Progenitor cell of endocrine pancreas (in vitro differentiated cells): Measurements from ENCODE around the gene GPER1. TPM values are rescaled to one million over a fixed set of nuclear protein-coding genes. Genes with fewer than 3 reads are reported as not detected.

Experiments used
- DNase-seq: peaks from one replicate; pipeline ENCODE4 v3.0.0; 2021; ENCODE audit warnings: low spot score; ENCODE audit not compliant: unreplicated experiment
- H3K27ac Mint-ChIP-seq: 2 replicates; pipeline ENCODE4 v1.8.0; 2021; ENCODE audit warnings: mild to moderate bottlenecking, moderate library complexity, mixed read lengths
- H3K27me3 Mint-ChIP-seq: 2 replicates; pipeline ENCODE4 v1.8.0; 2021; ENCODE audit warnings: mixed read lengths
- H3K36me3 Mint-ChIP-seq: 2 replicates; pipeline ENCODE4 v1.8.0; 2022; ENCODE audit warnings: mixed read lengths; ENCODE audit not compliant: insufficient read depth
- H3K4me1 Mint-ChIP-seq: 2 replicates; pipeline ENCODE4 v1.8.0; 2021; ENCODE audit warnings: low read depth, mixed read lengths
- H3K4me3 Mint-ChIP-seq: 2 replicates; pipeline ENCODE4 v1.8.0; 2021; ENCODE audit warnings: low read depth, mild to moderate bottlenecking, moderate library complexity, mixed read lengths
- H3K9me3 Mint-ChIP-seq: 2 replicates; pipeline ENCODE4 v1.8.0; 2021; ENCODE audit warnings: low read depth, mixed read lengths
- total RNA-seq: library from RNA; stranded (reverse); gene quantifications from 2 replicates; pipeline ENCODE4 v1.2.1, GENCODE V29; 2021
- TF ChIP-seq, protein P1 (sequence below): fragments of 200-600 bp; sonication (generic); IDR thresholded peaks from one replicate; pipeline ENCODE4 v1.5.0; 2021; ENCODE audit warnings: antibody characterized with exemption, mild to moderate bottlenecking; ENCODE audit not compliant: unreplicated experiment

The GPER1 gene
- total RNA-seq, 1 donor from 2014 or later = 0.50 TPM

DNA sequence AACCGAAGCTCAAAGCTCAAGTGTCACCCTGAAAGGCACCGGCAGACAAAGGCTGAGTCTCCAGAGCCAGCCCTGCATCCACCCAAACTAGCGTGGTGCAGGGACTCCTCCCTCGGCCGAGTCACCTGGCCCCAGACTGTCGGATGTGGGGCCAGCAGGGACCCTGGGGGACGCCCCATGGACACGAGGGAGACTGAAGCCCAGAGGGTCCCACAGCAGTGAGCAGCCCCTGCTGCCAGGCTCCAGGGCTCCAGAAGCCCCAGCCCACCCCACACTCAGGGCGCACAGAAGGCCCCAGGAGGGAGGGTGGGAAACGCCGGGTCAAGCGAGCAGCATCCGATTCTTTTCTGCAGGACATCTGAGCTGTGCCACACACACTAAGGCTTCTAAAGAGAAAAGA, 23.3 kb upstream of the GPER1 start:
- no peak for DNase-seq
- Mint-ChIP-seq H3K4me1 (peaks cover 10% of the 10 kb centered on the region), H3K9me3 (no peaks in the 10 kb centered on the region), H3K4me3 (no peak overlapping the region), H3K27ac (no peak overlapping the region), H3K27me3 (peaks cover 8% of the 10 kb centered on the region), H3K36me3 (peaks cover 3% of the 10 kb centered on the region)
- TF ChIP-seq, protein P1, sequence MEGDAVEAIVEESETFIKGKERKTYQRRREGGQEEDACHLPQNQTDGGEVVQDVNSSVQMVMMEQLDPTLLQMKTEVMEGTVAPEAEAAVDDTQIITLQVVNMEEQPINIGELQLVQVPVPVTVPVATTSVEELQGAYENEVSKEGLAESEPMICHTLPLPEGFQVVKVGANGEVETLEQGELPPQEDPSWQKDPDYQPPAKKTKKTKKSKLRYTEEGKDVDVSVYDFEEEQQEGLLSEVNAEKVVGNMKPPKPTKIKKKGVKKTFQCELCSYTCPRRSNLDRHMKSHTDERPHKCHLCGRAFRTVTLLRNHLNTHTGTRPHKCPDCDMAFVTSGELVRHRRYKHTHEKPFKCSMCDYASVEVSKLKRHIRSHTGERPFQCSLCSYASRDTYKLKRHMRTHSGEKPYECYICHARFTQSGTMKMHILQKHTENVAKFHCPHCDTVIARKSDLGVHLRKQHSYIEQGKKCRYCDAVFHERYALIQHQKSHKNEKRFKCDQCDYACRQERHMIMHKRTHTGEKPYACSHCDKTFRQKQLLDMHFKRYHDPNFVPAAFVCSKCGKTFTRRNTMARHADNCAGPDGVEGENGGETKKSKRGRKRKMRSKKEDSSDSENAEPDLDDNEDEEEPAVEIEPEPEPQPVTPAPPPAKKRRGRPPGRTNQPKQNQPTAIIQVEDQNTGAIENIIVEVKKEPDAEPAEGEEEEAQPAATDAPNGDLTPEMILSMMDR = no peak

DNA sequence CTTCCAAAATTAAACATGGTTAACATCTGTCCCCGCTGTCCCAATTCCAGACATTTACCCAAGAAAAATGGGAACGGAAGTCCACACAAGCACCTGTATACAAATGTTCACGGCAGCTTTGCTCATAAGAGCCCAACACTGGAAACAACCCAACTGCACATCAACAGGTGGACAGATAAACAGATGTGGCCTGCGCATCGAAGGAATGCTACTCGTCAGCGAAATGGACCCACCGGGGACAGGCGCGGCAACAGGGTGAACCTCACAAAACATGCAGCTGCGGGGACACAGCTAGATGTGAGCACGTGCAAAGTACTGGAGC, 22.7 kb upstream of the GPER1 start:
- peaks cover 3% of the 10 kb centered on the region for H3K36me3 Mint-ChIP-seq
- peaks cover 8% of the 10 kb centered on the region for H3K27me3 Mint-ChIP-seq
- TF ChIP-seq, protein P1 = no peak
- peaks cover 9% of the 10 kb centered on the region for H3K4me1 Mint-ChIP-seq
- DNase-seq = no peak
- no peak overlapping the region for H3K4me3 Mint-ChIP-seq
- no peak overlapping the region for H3K27ac Mint-ChIP-seq
- no peaks in the 10 kb centered on the region for H3K9me3 Mint-ChIP-seq

DNA sequence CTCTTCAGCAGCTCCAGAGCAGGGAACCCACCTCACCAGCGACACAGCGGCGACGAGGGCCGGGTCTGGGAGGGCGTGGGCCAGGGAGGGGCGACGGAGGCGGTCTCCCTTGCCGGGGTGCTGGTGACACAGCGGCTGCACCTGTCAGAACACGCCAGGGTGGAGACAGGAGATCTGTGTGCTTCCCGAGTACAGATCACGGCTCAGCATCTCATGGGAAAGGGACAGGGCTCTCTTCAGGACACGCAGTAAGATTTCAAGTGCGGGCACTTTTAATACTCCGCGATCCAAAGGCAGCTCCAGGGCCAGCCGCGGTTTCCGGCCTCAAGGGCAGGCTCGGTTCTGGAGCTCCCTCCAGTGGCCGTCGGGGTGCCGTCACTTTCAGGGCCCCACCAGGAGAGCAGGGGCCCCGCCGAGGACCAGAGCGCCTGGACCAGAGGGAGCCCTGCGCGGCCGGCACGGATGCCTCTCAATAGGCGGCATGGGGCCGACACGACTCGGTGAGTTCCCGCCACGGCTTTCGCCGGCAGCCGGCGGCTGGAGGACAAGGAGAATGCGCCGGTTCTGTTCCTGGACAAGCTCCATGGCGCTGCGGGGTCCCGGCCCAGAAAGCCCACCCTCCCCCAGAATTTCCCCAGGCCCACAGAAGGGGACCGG, 22.2 kb upstream of the GPER1 start:
- Mint-ChIP-seq H3K27ac (peak overlapping the region; percentile 49), H3K4me1 (peaks cover 9% of the 10 kb centered on the region), H3K27me3 (peaks cover 8% of the 10 kb centered on the region), H3K36me3 (peaks cover 3% of the 10 kb centered on the region), H3K9me3 (no peaks in the 10 kb centered on the region), H3K4me3 (no peak overlapping the region)
- TF ChIP-seq, protein P1 = peak; percentile 86
- peak; percentile 80 for DNase-seq

DNA sequence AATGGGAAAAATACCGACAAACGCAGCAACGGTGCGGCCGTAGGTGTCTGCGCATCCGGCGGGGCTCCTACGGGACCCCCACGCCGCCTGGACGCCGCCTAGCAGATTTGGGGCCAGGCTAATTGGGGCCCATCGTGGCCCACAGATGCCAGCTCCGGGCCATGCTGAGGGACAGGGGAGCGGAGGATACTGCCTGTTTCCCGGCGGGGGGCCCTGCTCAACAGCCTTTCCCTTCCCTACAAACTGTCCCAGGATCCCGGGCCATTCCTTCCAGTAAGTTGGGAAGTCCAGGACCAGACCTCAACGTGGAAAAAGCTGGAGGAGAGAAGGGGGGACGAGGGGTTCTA, 21.7 kb upstream of the GPER1 start:
- TF ChIP-seq, protein P1 = no peak
- no peak overlapping the region for H3K27ac Mint-ChIP-seq
- H3K9me3 Mint-ChIP-seq = no peaks in the 10 kb centered on the region
- no peak overlapping the region for H3K4me3 Mint-ChIP-seq
- DNase-seq = no peak
- H3K36me3 Mint-ChIP-seq = peaks cover 3% of the 10 kb centered on the region
- H3K27me3 Mint-ChIP-seq = peaks cover 8% of the 10 kb centered on the region
- peaks cover 11% of the 10 kb centered on the region for H3K4me1 Mint-ChIP-seq

DNA sequence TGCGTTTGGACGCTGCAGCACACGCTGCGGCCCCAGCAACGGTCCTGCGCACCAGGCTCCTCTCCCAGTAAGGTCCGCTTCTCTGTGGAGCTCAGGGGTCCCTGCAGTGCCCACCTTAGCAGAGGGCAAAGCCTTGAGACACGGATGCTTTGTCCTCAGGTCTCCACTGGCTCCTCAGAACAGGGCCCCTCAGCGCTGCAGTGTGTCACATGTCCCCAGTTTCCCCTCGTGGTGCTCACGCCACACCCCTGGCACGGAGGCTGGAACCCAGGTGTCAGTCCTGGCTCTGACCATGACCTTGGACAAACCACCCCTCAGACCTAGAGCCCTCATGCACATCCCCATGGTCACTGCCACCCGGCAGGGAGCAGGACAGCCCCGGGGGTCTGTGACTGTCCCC, 19.9 kb upstream of the GPER1 start:
- Mint-ChIP-seq H3K27ac (peak overlapping the region; percentile 95), H3K9me3 (no peaks in the 10 kb centered on the region), H3K36me3 (peaks cover 3% of the 10 kb centered on the region), H3K4me1 (peaks cover 11% of the 10 kb centered on the region), H3K4me3 (no peak overlapping the region), H3K27me3 (no peaks in the 10 kb centered on the region)
- no peak for DNase-seq
- TF ChIP-seq, protein P1 = no peak
